MCF 10A (cell line): ENCODE measurements around the gene NUDT4. TPM values are rescaled to one million over a fixed set of nuclear protein-coding genes. Genes with fewer than 3 reads are reported as not detected.

Experiments
- BruUV-seq: library from RNA; stranded (reverse); fragments of 400-500 nt; replicated peaks from 2 replicates; lab custom pipeline; 2021; lab: Mats Ljungman, UMichigan
- CTCF ChIA-PET: fragments of 300-600 bp; sonication (Branson Sonifier 250); formaldehyde crosslinking; extraction: SDS; loops from one replicate; lab custom pipeline; 2021; ENCODE audit warnings: antibody characterized with exemption, inconsistent platforms; lab: Yijun Ruan, JAX
- POLR2A ChIA-PET: fragments of 300-600, 350-650 bp; sonication (Branson Sonifier 250); formaldehyde crosslinking; extraction: SDS; loops from one replicate; lab custom pipeline; 2020; ENCODE audit warnings: antibody characterized with exemption, inconsistent platforms; lab: Yijun Ruan, JAX
- DNase-seq: peaks from one replicate; pipeline ENCODE4 v3.0.0-alpha.2; 2018; ENCODE audit not compliant: unreplicated experiment
- H3K27ac Mint-ChIP-seq: one replicate; pipeline ENCODE4 v1.8.0; 2022; ENCODE audit warnings: mild to moderate bottlenecking, low read depth, mixed read lengths; ENCODE audit not compliant: unreplicated experiment
- H3K27me3 Mint-ChIP-seq: one replicate; pipeline ENCODE4 v1.8.0; 2022; ENCODE audit warnings: mixed read lengths; ENCODE audit not compliant: insufficient read depth, unreplicated experiment
- H3K36me3 Mint-ChIP-seq: one replicate; pipeline ENCODE4 v1.8.0; 2022; ENCODE audit warnings: mild to moderate bottlenecking, moderate library complexity, mixed read lengths; ENCODE audit not compliant: insufficient read depth, unreplicated experiment
- H3K4me1 Mint-ChIP-seq: one replicate; pipeline ENCODE4 v1.8.0; 2022; ENCODE audit warnings: mixed read lengths; ENCODE audit not compliant: insufficient read depth, unreplicated experiment
- H3K4me3 Mint-ChIP-seq: one replicate; pipeline ENCODE4 v1.8.0; 2022; ENCODE audit warnings: mild to moderate bottlenecking, moderate library complexity, mixed read lengths; ENCODE audit not compliant: unreplicated experiment
- H3K9me3 Mint-ChIP-seq: one replicate; pipeline ENCODE4 v1.8.0; 2022; ENCODE audit warnings: mixed read lengths; ENCODE audit not compliant: unreplicated experiment
- intact Hi-C: fragments of 100-400 bp; cut with micrococcal nuclease; formaldehyde crosslinking; loops from 2 replicates; pipeline ENCODE4 v1.14.1; 2022
- total RNA-seq: library from RNA; stranded (reverse); gene quantifications from 2 replicates; pipeline ENCODE4 v1.2.3, GENCODE V29; 2022
- TF ChIP-seq, protein P1 (sequence below): fragments of 200-600 bp; IDR thresholded peaks from one replicate; pipeline ENCODE4 v1.8.0; 2022; ENCODE audit warnings: antibody characterized with exemption, mild to moderate bottlenecking; ENCODE audit not compliant: unreplicated experiment

NUDT4 gene
- total RNA-seq, 1 experiment from 2014 or later = 79.8 TPM

DNA sequence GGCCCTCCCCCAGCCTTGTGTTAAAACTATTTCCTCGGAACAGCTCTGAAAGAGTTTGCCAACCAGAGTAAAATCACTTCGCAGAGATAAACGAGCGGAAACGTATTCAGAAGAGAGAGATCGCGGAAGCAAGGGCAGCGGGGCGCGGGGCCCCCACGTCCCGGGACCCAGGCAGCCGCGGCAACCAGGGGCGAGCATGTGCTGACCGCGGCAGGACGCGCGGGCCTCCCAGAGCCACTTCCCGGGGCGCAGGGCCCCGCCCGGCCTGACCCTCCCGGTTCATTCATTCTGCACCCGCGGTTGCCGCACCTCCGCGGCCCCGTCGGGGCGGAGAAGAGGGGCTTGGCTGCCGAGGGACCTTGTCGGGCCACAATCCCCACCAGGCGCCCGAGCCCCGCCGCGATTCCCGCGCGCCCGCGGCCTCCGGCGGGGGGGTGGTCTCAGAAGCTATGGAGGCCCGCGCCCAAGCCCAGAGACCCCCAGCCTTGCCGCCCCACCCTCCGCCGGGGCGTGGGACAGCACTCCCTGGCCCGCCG is 63.4 kb downstream of the NUDT4 start:
- peak; percentile 30 for DNase-seq

GRCh38 chr12:93441617-93442410 is 64.1 kb downstream of the NUDT4 start, which contains the start of gene UBE2N:
Gene UBE2N (minus strand): TSS chr12:93441947. CDS start chr12:93441884, 63 bp downstream.
- CTCF ChIA-PET = interaction anchor here (0.7 to 2.1 kb wide), 6 partner anchors 12 to 499 kb away, joined by 3 to 7 read pairs (median 4); partner anchors contain the start of gene MRPL42
- intact Hi-C loops = no loop called here

More for the DNA sequence above, 63.4 kb downstream of the NUDT4 start:
- TF ChIP-seq, protein P1, sequence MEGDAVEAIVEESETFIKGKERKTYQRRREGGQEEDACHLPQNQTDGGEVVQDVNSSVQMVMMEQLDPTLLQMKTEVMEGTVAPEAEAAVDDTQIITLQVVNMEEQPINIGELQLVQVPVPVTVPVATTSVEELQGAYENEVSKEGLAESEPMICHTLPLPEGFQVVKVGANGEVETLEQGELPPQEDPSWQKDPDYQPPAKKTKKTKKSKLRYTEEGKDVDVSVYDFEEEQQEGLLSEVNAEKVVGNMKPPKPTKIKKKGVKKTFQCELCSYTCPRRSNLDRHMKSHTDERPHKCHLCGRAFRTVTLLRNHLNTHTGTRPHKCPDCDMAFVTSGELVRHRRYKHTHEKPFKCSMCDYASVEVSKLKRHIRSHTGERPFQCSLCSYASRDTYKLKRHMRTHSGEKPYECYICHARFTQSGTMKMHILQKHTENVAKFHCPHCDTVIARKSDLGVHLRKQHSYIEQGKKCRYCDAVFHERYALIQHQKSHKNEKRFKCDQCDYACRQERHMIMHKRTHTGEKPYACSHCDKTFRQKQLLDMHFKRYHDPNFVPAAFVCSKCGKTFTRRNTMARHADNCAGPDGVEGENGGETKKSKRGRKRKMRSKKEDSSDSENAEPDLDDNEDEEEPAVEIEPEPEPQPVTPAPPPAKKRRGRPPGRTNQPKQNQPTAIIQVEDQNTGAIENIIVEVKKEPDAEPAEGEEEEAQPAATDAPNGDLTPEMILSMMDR = no peak
- ChIA-PET CTCF (interaction anchor here (0.9 to 2.1 kb wide), 2 partner anchors 21 to 51 kb away, joined by 3 to 7 read pairs; no protein-coding TSS in a partner anchor), POLR2A (interaction anchor here (0.5 to 2.1 kb wide), 9 partner anchors 10 to 847 kb away, joined by 3 to 17 read pairs (median 3); partner anchors contain the start of gene MRPL42)
- no peaks in the 10 kb centered on the region for H3K36me3 Mint-ChIP-seq
- peaks cover 41% of the 10 kb centered on the region for H3K4me1 Mint-ChIP-seq
- no peaks in the 10 kb centered on the region for H3K9me3 Mint-ChIP-seq
- intact Hi-C loops = no loop called here
- BruUV-seq = no TSS peak
- no peaks in the 10 kb centered on the region for H3K27me3 Mint-ChIP-seq
- peak overlapping the region; percentile 99 for H3K4me3 Mint-ChIP-seq
- peak overlapping the region; percentile 98 for H3K27ac Mint-ChIP-seq

DNA sequence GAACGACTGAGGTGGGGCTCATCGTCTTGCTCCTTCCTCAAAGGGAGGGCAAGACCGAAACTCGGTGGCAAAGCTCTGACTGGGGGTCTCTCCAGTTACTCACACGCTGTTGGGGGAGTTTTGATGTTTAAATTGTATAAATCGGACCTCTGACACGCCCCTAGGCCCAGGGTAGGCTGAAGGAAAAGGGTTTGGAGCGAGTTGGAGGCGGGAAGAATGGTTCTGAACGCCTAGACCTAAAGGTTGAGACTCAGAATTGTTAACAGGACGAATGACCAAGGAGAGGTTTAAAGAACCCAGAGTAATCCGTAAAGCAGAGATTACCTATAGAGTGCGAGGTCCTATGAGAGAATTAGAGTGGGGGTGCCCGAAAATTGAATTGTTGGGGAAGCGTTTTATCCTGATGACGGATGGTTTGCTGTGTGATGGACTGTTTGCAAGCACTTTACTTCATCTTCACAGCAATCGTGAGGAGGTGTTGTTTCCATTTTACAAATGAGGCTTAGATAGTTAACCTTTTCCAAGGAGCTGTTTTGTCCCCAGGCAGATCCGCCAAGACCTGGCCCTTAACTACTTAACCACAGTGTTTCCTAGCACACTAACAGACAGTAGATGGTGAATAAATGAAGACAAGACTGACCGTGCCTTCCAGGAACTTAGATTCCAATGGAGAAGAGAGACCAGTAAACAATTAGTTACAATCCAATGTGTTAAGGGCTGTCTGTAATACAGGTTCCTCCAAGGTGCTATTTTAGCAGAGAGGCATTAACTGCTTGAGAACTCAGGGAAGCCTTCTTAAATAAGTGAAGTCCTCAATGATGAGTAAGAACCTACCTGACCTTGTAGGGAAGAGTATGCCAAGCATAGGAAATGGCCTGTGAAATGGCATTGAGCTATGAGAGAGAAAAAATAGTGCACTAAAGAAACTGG is 65.0 kb downstream of the NUDT4 start:
- ChIA-PET CTCF (interaction anchor here (0.6 to 2.1 kb wide), 7 partner anchors 8 to 500 kb away, joined by 3 to 7 read pairs (median 4); partner anchors contain the start of gene MRPL42), POLR2A (interaction anchor here (0.6 to 2.1 kb wide), 18 partner anchors 9 to 785 kb away, joined by 3 to 17 read pairs (median 5); partner anchors contain the start of gene MRPL42)
- TF ChIP-seq, protein P1 = no peak
- H3K27me3 Mint-ChIP-seq = no peaks in the 10 kb centered on the region
- H3K4me3 Mint-ChIP-seq = peak overlapping the region; percentile 99
- BruUV-seq = TSS peak; percentile 82
- peaks cover 34% of the 10 kb centered on the region for H3K4me1 Mint-ChIP-seq
- H3K9me3 Mint-ChIP-seq = no peaks in the 10 kb centered on the region
- DNase-seq = no peak
- intact Hi-C loops = no loop called here
- no peaks in the 10 kb centered on the region for H3K36me3 Mint-ChIP-seq
- H3K27ac Mint-ChIP-seq = peak overlapping the region; percentile 98

More at GRCh38 chr12:93441617-93442410, 64.1 kb downstream of the NUDT4 start, which contains the start of gene UBE2N:
- Mint-ChIP-seq H3K9me3 (no peaks in the 10 kb centered on the region), H3K4me1 (peaks cover 41% of the 10 kb centered on the region), H3K27ac (peak within 1 kb of the TSS; percentile 98), H3K27me3 (no peaks in the 10 kb centered on the region), H3K36me3 (no peaks in the 10 kb centered on the region), H3K4me3 (peak within 1 kb of the TSS; percentile 99)
- peak; percentile 93 for DNase-seq
- BruUV-seq = no TSS peak
- TF ChIP-seq, protein P1 = no peak
- POLR2A ChIA-PET = interaction anchor here (0.5 to 2.1 kb wide), 24 partner anchors 8 to 1898 kb away, joined by 3 to 17 read pairs (median 4); partner anchors contain the start of gene MRPL42
